Neuronal stem cell (in vitro differentiated cells): ENCODE data around the gene SLC45A2.

Experiments used
- DNase-seq: peaks from one replicate; pipeline ENCODE4 v3.0.0-alpha.2; 2013; ENCODE audit warnings: low spot score
- H2AFZ ChIP-seq: one replicate; pipeline ENCODE4 v1.6.1; 2013; ENCODE audit warnings: mild to moderate bottlenecking, low read length, inconsistent platforms
- H2AK5ac ChIP-seq: 2 replicates; pipeline ENCODE4 v1.6.1; 2013; ENCODE audit warnings: low read depth, mild to moderate bottlenecking, inconsistent platforms, low read length, moderate library complexity, mixed read lengths
- H2BK120ac ChIP-seq: 2 replicates; pipeline ENCODE4 v1.6.1; 2013; ENCODE audit warnings: low read depth, mild to moderate bottlenecking, inconsistent platforms, low read length, moderate library complexity, mixed read lengths
- H2BK12ac ChIP-seq: one replicate; pipeline ENCODE4 v1.6.1; 2013; ENCODE audit warnings: low read length, inconsistent platforms
- H2BK15ac ChIP-seq: 2 replicates; pipeline ENCODE4 v1.6.1; 2013; ENCODE audit warnings: mild to moderate bottlenecking, low read length, inconsistent platforms, mixed read lengths
- H2BK5ac ChIP-seq: one replicate; pipeline ENCODE4 v1.6.1; 2013; ENCODE audit warnings: inconsistent platforms, mild to moderate bottlenecking, low read length, moderate library complexity
- H3K14ac ChIP-seq: one replicate; pipeline ENCODE4 v1.6.1; 2013; ENCODE audit warnings: low read length, inconsistent platforms
- H3K18ac ChIP-seq: 2 replicates; pipeline ENCODE4 v1.6.1; 2013; ENCODE audit warnings: low read length, inconsistent platforms
- H3K23ac ChIP-seq: 2 replicates; pipeline ENCODE4 v1.6.1; 2013; ENCODE audit warnings: low read depth, mild to moderate bottlenecking, mixed read lengths, low read length, inconsistent platforms; ENCODE audit not compliant: poor library complexity
- H3K27ac ChIP-seq: replicated peaks from 3 replicates; pipeline ENCODE4 v1.5.1; 2013; ENCODE audit warnings: low read length, inconsistent platforms
- H3K27me3 ChIP-seq, 3 experiments: 2 replicates each; pipeline ENCODE4 v1.6.1; 2013; ENCODE audit warnings: low read length in 3 of 3, mild to moderate bottlenecking in 2 of 3, inconsistent platforms in 1 of 3, low read depth in 1 of 3, mixed read lengths in 1 of 3, moderate library complexity in 1 of 3; ENCODE audit not compliant: control insufficient read depth in 3 of 3, insufficient read depth in 3 of 3
- H3K36me3 ChIP-seq, 2 donors: replicated peaks in 1 of 2; 2 replicates each; pipeline ENCODE4 v1.6.1; 2013; ENCODE audit warnings: low read length in 2 of 2; ENCODE audit not compliant: control insufficient read depth in 2 of 2, insufficient read depth in 2 of 2
- H3K4ac ChIP-seq: 2 replicates; pipeline ENCODE4 v1.6.1; 2013; ENCODE audit warnings: inconsistent platforms, mild to moderate bottlenecking, low read length, moderate library complexity
- H3K4me1 ChIP-seq, 2 donors: 1 replicate in 1 of 2; 2 replicates in 1 of 2; pipeline ENCODE4 v1.6.1; 2013; ENCODE audit warnings: low read length in 2 of 2, low read depth in 1 of 2; ENCODE audit not compliant: control insufficient read depth in 2 of 2, insufficient read depth in 1 of 2
- H3K4me2 ChIP-seq: one replicate; pipeline ENCODE4 v1.6.1; 2013; ENCODE audit warnings: mild to moderate bottlenecking, low read length, inconsistent platforms; ENCODE audit not compliant: insufficient read depth, poor library complexity, severe bottlenecking
- H3K4me3 ChIP-seq, 2 donors: 2 replicates each; pipeline ENCODE4 v1.5.1; 2013; ENCODE audit warnings: low read length in 2 of 2, mild to moderate bottlenecking in 2 of 2, inconsistent platforms in 1 of 2, moderate library complexity in 1 of 2
- H3K79me1 ChIP-seq: one replicate; pipeline ENCODE4 v1.6.1; 2013; ENCODE audit warnings: low read depth, mild to moderate bottlenecking, inconsistent platforms, low read length, moderate library complexity
- H3K9ac ChIP-seq: one replicate; pipeline ENCODE4 v1.6.1; 2013; ENCODE audit warnings: mild to moderate bottlenecking, low read depth, low read length, inconsistent platforms; ENCODE audit not compliant: poor library complexity
- H3K9me3 ChIP-seq, 2 donors: replicated peaks in 1 of 2; 2 replicates each; pipeline versions ENCODE3 to v1.6.1; 2013; ENCODE audit warnings: low read length in 2 of 2, mild to moderate bottlenecking in 2 of 2, inconsistent platforms in 1 of 2, low read depth in 1 of 2, mixed read lengths in 1 of 2, moderate library complexity in 1 of 2; ENCODE audit not compliant: control insufficient read depth in 2 of 2, insufficient read depth in 1 of 2
- H4K8ac ChIP-seq: one replicate; pipeline ENCODE4 v1.6.1; 2013; ENCODE audit warnings: low read depth, mild to moderate bottlenecking, inconsistent platforms, low read length, moderate library complexity
- H4K91ac ChIP-seq: one replicate; pipeline ENCODE4 v1.6.1; 2013; ENCODE audit warnings: low read length, low read depth, mild to moderate bottlenecking, inconsistent platforms; ENCODE audit not compliant: poor library complexity
- WGBS, 2 donors: extraction: QIAGEN DNeasy Blood & Tissue Kit; methylation state at CpG; one replicate each; pipeline ENCODE4 v1.1.7; 2013; ENCODE audit warnings: missing lambda C conversion rate in 2 of 2, mixed read lengths in 1 of 2; ENCODE audit not compliant: insufficient read length in 2 of 2, insufficient replicate concordance in 1 of 2; ENCODE audit errors: extremely low coverage in 2 of 2; 5-methylcytosine and 5-hydroxymethylcytosine counted together

The SLC45A2 gene

DNA sequence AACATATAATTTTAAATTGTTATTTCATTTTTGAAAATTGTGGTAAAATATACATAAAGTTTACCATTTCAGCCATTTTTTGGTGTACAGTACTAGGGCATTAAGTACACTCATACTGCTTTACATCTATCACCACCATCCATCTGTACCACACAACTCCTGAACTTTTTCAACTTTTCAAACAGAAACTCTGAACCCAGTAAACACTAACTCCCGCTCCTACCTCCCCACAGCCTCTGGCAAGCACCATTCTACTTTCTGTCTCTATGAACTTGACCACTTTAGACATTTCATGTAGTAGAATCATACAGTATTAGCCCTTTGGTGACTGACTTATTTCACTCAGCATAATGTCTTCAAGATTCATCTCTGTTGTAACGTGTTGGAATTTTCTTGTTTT, 8.4 kb upstream of the SLC45A2 start:
- no CpG with 5 or more reads among the region's 2 CpGs for WGBS, 2 donors
- H3K4ac ChIP-seq: no peak overlapping the region
- no peaks in the 10 kb centered on the region for H3K79me1 ChIP-seq

GRCh38 chr5:33985447-33985846, 954 bp upstream of the SLC45A2 start:
- no peak for DNase-seq
- Histone ChIP-seq H3K4ac (no peak overlapping the region), H3K4me1 (no peaks in the 10 kb centered on the region), H3K4me2 (no peak overlapping the region), H3K4me3 (no peak overlapping the region), H4K8ac (no peak overlapping the region), H3K79me1 (no peaks in the 10 kb centered on the region), H3K36me3 (peaks cover 13 to 32% of the 10 kb centered on the region in 2 donors), H3K9ac (no peak overlapping the region), H2AK5ac (no peak overlapping the region), H3K14ac (no peak overlapping the region), H3K18ac (no peak overlapping the region), H3K9me3 (peaks cover 0 to 2% of the 10 kb centered on the region in 2 donors), H3K27me3 (no peaks in the 10 kb centered on the region), H2AFZ (no peak overlapping the region), H4K91ac (no peak overlapping the region), H2BK5ac (no peak overlapping the region), H3K23ac (no peak overlapping the region), H2BK15ac (no peak overlapping the region), H2BK12ac (no peak overlapping the region), H2BK120ac (no peak overlapping the region), H3K27ac (no peak overlapping the region)
- 100% methylated on average over 2 of the region's 6 CpGs; no CpG with 5 or more reads in 1 of the 2 donors for WGBS, 2 donors

More for the DNA sequence above, 8.4 kb upstream of the SLC45A2 start:
- peaks cover 0 to 1% of the 10 kb centered on the region in 2 donors for H3K9me3 ChIP-seq
- H3K27ac ChIP-seq: no peak overlapping the region
- no peak overlapping the region for H3K9ac ChIP-seq
- no peak overlapping the region for H3K14ac ChIP-seq
- no peaks in the 10 kb centered on the region for H3K4me1 ChIP-seq
- H4K91ac ChIP-seq: no peak overlapping the region
- H3K18ac ChIP-seq: no peak overlapping the region
- H3K36me3 ChIP-seq: peaks cover 9 to 34% of the 10 kb centered on the region in 2 donors
- no peaks in the 10 kb centered on the region for H3K27me3 ChIP-seq
- H3K23ac ChIP-seq: no peak overlapping the region
- no peak overlapping the region for H4K8ac ChIP-seq
- H2BK120ac ChIP-seq: no peak overlapping the region
- H2BK15ac ChIP-seq: no peak overlapping the region
- H2BK5ac ChIP-seq: no peak overlapping the region
- H3K4me3 ChIP-seq: no peak overlapping the region
- H2AFZ ChIP-seq: no peak overlapping the region
- H2BK12ac ChIP-seq: no peak overlapping the region
- no peak for DNase-seq
- H2AK5ac ChIP-seq: no peak overlapping the region
- no peak overlapping the region for H3K4me2 ChIP-seq

DNA sequence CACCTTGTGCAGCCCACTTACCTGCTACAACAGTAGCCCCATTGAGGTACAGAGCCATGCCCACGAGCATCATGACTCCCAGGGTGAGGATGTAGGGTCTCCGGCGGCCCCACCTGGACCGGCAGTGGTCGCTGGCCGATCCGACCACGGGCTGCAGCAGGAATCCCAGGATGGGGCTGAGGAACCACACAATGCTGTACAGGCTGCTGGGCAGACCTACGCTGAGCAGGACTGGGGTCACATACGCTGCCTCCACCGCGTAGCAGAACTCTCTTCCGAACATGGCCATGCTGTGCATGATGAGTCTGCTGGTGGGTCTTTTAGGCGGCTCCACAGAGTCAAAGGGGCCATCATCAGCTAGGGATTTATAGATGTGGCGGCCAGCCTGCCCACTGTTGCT, 315 bp downstream of the SLC45A2 start:
- H2BK12ac ChIP-seq: peak overlapping the region; percentile 26
- WGBS, 2 donors: no CpG with 5 or more reads among the region's 15 CpGs

GRCh38 chr5:33981408-33982162, 2.9 kb downstream of the SLC45A2 start:
- H3K9me3 ChIP-seq: no peaks in the 10 kb centered on the region
- H3K14ac ChIP-seq: no peak overlapping the region
- H2BK15ac ChIP-seq: no peak overlapping the region
- H4K91ac ChIP-seq: no peak overlapping the region
- H3K36me3 ChIP-seq: peaks cover 5% of the 10 kb centered on the region in 2 donors
- no peak overlapping the region for H3K27ac ChIP-seq
- H2BK5ac ChIP-seq: no peak overlapping the region
- H3K27me3 ChIP-seq: no peaks in the 10 kb centered on the region
- no peak overlapping the region for H3K18ac ChIP-seq
- no peak overlapping the region for H2AK5ac ChIP-seq
- no peak overlapping the region for H3K9ac ChIP-seq
- H3K79me1 ChIP-seq: no peaks in the 10 kb centered on the region
- no peak overlapping the region for H2AFZ ChIP-seq
- WGBS, 2 donors: no CpG with 5 or more reads among the region's 8 CpGs
- H3K4me3 ChIP-seq: no peak overlapping the region
- H3K23ac ChIP-seq: no peak overlapping the region
- no peaks in the 10 kb centered on the region for H3K4me1 ChIP-seq
- no peak overlapping the region for H4K8ac ChIP-seq
- H3K4ac ChIP-seq: no peak overlapping the region
- no peak for DNase-seq
- H3K4me2 ChIP-seq: no peak overlapping the region
- H2BK12ac ChIP-seq: no peak overlapping the region
- no peak overlapping the region for H2BK120ac ChIP-seq

More for the DNA sequence above, 315 bp downstream of the SLC45A2 start:
- no peak overlapping the region for H2BK120ac ChIP-seq
- H2BK5ac ChIP-seq: no peak overlapping the region
- H3K79me1 ChIP-seq: no peaks in the 10 kb centered on the region
- H2AK5ac ChIP-seq: peak overlapping the region; percentile 42
- DNase-seq: no peak
- H3K27me3 ChIP-seq: no peaks in the 10 kb centered on the region
- H3K4me2 ChIP-seq: no peak overlapping the region
- H2AFZ ChIP-seq: no peak overlapping the region
- no peak overlapping the region for H3K4me3 ChIP-seq
- peak overlapping the region; percentile 36 for H3K9ac ChIP-seq
- no peaks in the 10 kb centered on the region for H3K4me1 ChIP-seq
- H3K18ac ChIP-seq: peak overlapping the region; percentile 15
- peaks cover 0 to 2% of the 10 kb centered on the region in 2 donors for H3K9me3 ChIP-seq
- peak overlapping the region; percentile 40 for H3K23ac ChIP-seq
- H3K14ac ChIP-seq: peak overlapping the region; percentile 22
- peaks cover 13 to 28% of the 10 kb centered on the region in 2 donors for H3K36me3 ChIP-seq
- no peak overlapping the region for H3K27ac ChIP-seq
- no peak overlapping the region for H4K8ac ChIP-seq
- peak overlapping the region; percentile 68 for H4K91ac ChIP-seq
- no peak overlapping the region for H2BK15ac ChIP-seq
- no peak overlapping the region for H3K4ac ChIP-seq
